Esophagus muscularis mucosa (tissue), 4 donors: Measurements from ENCODE around the gene PJA1. TPM values are rescaled to one million over a fixed set of nuclear protein-coding genes. Genes with fewer than 3 reads are reported as not detected.
A peak's percentile ranks its signal among the peaks of the same experiment; 100 is the strongest.

Experiments
- DNase-seq: peaks from one replicate; pipeline ENCODE4 v3.0.0-alpha.2; 2017; ENCODE audit errors: extremely low spot score
- H3K27ac ChIP-seq, 4 donors: fragments of 200-600 bp; sonication (generic); replicated peaks in 1 of 4; 1 replicate in 3 of 4; 2 replicates in 1 of 4; pipeline ENCODE4 v1.5.1; 2016 to 2019; ENCODE audit warnings: mild to moderate bottlenecking in 1 of 4
- H3K27me3 ChIP-seq, 4 donors: fragments of 200-600 bp; sonication (generic); one replicate each; pipeline versions ENCODE4 v1.5.1 to v1.6.0; 2016 to 2019
- H3K36me3 ChIP-seq, 4 donors: fragments of 200-600 bp; sonication (generic); one replicate each; pipeline ENCODE4 v1.5.1; 2016 to 2019
- H3K4me1 ChIP-seq, 4 donors: fragments of 200-600 bp; sonication (generic); one replicate each; pipeline ENCODE4 v1.5.1; 2016 to 2019
- H3K4me3 ChIP-seq, 4 donors: fragments of 200-600 bp; sonication (generic); 1 replicate in 2 of 4; 2 replicates in 2 of 4; pipeline ENCODE4 v1.5.1; 2016 to 2019; ENCODE audit warnings: mild to moderate bottlenecking in 4 of 4, moderate library complexity in 1 of 4
- H3K9me3 ChIP-seq, 4 donors: fragments of 200-600 bp; sonication (generic); 1 replicate in 3 of 4; 2 replicates in 1 of 4; pipeline ENCODE4 v1.5.1; 2016 to 2019
- CTCF ChIP-seq, 3 experiments: fragments of 200-600 bp in 2 of 3; fragments of 450-650 bp in 1 of 3; sonication (generic) in 2 of 3; IDR thresholded peaks; one replicate each; pipeline ENCODE4 v1.5.1; 2017 to 2019; ENCODE audit warnings: antibody characterized with exemption in 3 of 3, mild to moderate bottlenecking in 2 of 3, moderate library complexity in 1 of 3
- EP300 ChIP-seq: sonication (generic); formaldehyde crosslinking; IDR thresholded peaks from one replicate; pipeline ENCODE4 v1.6.1; 2017; ENCODE audit warnings: antibody characterized with exemption
- POLR2A ChIP-seq: fragments of 450-650 bp; IDR thresholded peaks from one replicate; pipeline ENCODE4 v1.6.1; 2017; ENCODE audit warnings: antibody characterized with exemption, moderate library complexity, mild to moderate bottlenecking, low read depth
- POLR2AphosphoS5 ChIP-seq, 2 donors: sonication (generic); formaldehyde crosslinking; IDR thresholded peaks; one replicate each; pipeline ENCODE4 v1.6.1; 2017; ENCODE audit warnings: antibody characterized with exemption in 2 of 2
- WGBS: methylation state at CpG from one replicate; pipeline ENCODE4 v1.1.5; 2018; 5-methylcytosine and 5-hydroxymethylcytosine counted together
- intact Hi-C: fragments of 100-400 bp; cut with DNase I; formaldehyde crosslinking; loops from one replicate; pipeline ENCODE4 v1.15.1; 2023
- total RNA-seq, 4 donors: library from RNA; depleted of rRNA; stranded (reverse); fragments of >200 nt; gene quantifications; one replicate each; pipeline versions ENCODE4 v1.1.0 to v1.2.1, GENCODE V29; 2016

Gene PJA1
- total RNA-seq, 4 donors from 2014 or later: 17.0 to 25.9 (median 20.6) TPM

- H3K9me3 ChIP-seq: no peaks in the 10 kb centered on the region
- WGBS: 57% methylated on average over 2 of the region's 42 CpGs
- TF ChIP-seq POLR2A: no peak
- TF ChIP-seq POLR2AphosphoS5 (IDR thresholded peaks at IDR 0.05): no peak
- no peak for TF ChIP-seq CTCF (IDR thresholded peaks at IDR 0.05)
- no peak for TF ChIP-seq EP300
- peak overlapping the region; percentile 33 to 49 (median 42) for H3K4me3 ChIP-seq
- intact Hi-C loops: loop anchor here (10.0 kb wide), 1 partner anchor 312 kb away; the partner anchor contains the start of gene EFNB1
- peak overlapping the region; percentile 42 to 68 (median 48) for H3K27ac ChIP-seq
- H3K4me1 ChIP-seq: peaks cover 0 to 25% (median 15%) of the 10 kb centered on the region in 4 donors
- no peak for DNase-seq
- H3K27me3 ChIP-seq: no peaks in the 10 kb centered on the region
- H3K36me3 ChIP-seq: no peaks in the 10 kb centered on the region
Observed at GRCh38 chrX:69136546-69137331, 28.5 kb downstream of the PJA1 start.

- intact Hi-C loops: loop anchor here (10.0 kb wide), 1 partner anchor 309 kb away; the partner anchor contains the start of gene EFNB1
- DNase-seq: no peak
- no peak overlapping the region for H3K4me3 ChIP-seq
- peaks cover 0 to 26% (median 18%) of the 10 kb centered on the region in 4 donors for H3K4me1 ChIP-seq
- TF ChIP-seq POLR2AphosphoS5 (IDR thresholded peaks at IDR 0.05) (no peak), CTCF (IDR thresholded peaks at IDR 0.05) (peak in 1 of 3 experiments; percentile 43)
- no peak overlapping the region for H3K27ac ChIP-seq
- no peaks in the 10 kb centered on the region for H3K36me3 ChIP-seq
- H3K27me3 ChIP-seq: no peaks in the 10 kb centered on the region
- H3K9me3 ChIP-seq: no peaks in the 10 kb centered on the region
- 28% methylated on average over 6 of the region's 6 CpGs for WGBS
Observed at GRCh38 chrX:69133921-69134542, 31.2 kb downstream of the PJA1 start.

GRCh38 chrX:69131886-69132285 is 33.4 kb downstream of the PJA1 start:
- Histone ChIP-seq H3K9me3 (no peaks in the 10 kb centered on the region), H3K27me3 (no peaks in the 10 kb centered on the region), H3K27ac (no peak overlapping the region), H3K36me3 (no peaks in the 10 kb centered on the region), H3K4me3 (no peak overlapping the region), H3K4me1 (peaks cover 0 to 29% (median 19%) of the 10 kb centered on the region in 4 donors)
- 78% methylated on average over 5 of the region's 5 CpGs for WGBS
- TF ChIP-seq POLR2AphosphoS5 (IDR thresholded peaks at IDR 0.05) (no peak), POLR2A (no peak)
- intact Hi-C loops: loop anchor here (10.0 kb wide), 1 partner anchor 307 kb away; the partner anchor contains the start of gene EFNB1
- DNase-seq: no peak

- 28% methylated on average over 2 of the region's 2 CpGs for WGBS
- intact Hi-C loops: loop anchor here (10.0 kb wide), 1 partner anchor 306 kb away; the partner anchor contains the start of gene EFNB1
- H3K36me3 ChIP-seq: no peaks in the 10 kb centered on the region
- H3K4me3 ChIP-seq: no peak overlapping the region
- peaks cover 0 to 23% (median 12%) of the 10 kb centered on the region in 4 donors for H3K4me1 ChIP-seq
- no peaks in the 10 kb centered on the region for H3K27me3 ChIP-seq
- no peak for TF ChIP-seq EP300
- TF ChIP-seq POLR2A: no peak
- no peak for TF ChIP-seq POLR2AphosphoS5 (IDR thresholded peaks at IDR 0.05)
- no peak for TF ChIP-seq CTCF (IDR thresholded peaks at IDR 0.05)
- H3K9me3 ChIP-seq: no peaks in the 10 kb centered on the region
- no peak for DNase-seq
- H3K27ac ChIP-seq: no peak overlapping the region
Observed at GRCh38 chrX:69130439-69130838, 34.8 kb downstream of the PJA1 start.

GRCh38 chrX:69128588-69128987 is 36.7 kb downstream of the PJA1 start:
- no peak for DNase-seq
- H3K27ac ChIP-seq: peak overlapping the region in 3 of 4 donors; percentile 39 to 64 (median 45)

More at GRCh38 chrX:69128588-69128987, 36.7 kb downstream of the PJA1 start:
- 8% methylated on average over 3 of the region's 34 CpGs for WGBS
- no peak for TF ChIP-seq POLR2A
- TF ChIP-seq EP300: no peak
- no peak for TF ChIP-seq CTCF (IDR thresholded peaks at IDR 0.05)
- no peak for TF ChIP-seq POLR2AphosphoS5 (IDR thresholded peaks at IDR 0.05)
- no peaks in the 10 kb centered on the region for H3K9me3 ChIP-seq
- H3K27me3 ChIP-seq: no peaks in the 10 kb centered on the region
- intact Hi-C loops: no loop called here
- H3K36me3 ChIP-seq: no peaks in the 10 kb centered on the region
- peaks cover 0 to 16% (median 12%) of the 10 kb centered on the region in 4 donors for H3K4me1 ChIP-seq
- peak overlapping the region; percentile 31 to 39 (median 35) for H3K4me3 ChIP-seq
